Rectal smooth muscle tissue (tissue), 1 donor: ENCODE results near the gene MAEA.
"Not testable (repeated sequence)": the region's sequence is repeated elsewhere in the genome, so short reads cannot be mapped to it uniquely, and the experiment has no call there.

Source experiments
- H3K27ac ChIP-seq: one replicate; pipeline ENCODE4 v1.7.0; 2013; ENCODE audit warnings: low read depth, low read length, inconsistent platforms
- H3K27me3 ChIP-seq: one replicate; pipeline ENCODE4 v1.7.0; 2013; ENCODE audit warnings: low read length; ENCODE audit not compliant: control insufficient read depth, insufficient read depth
- H3K36me3 ChIP-seq: one replicate; pipeline ENCODE4 v1.7.0; 2013; ENCODE audit warnings: low read length; ENCODE audit not compliant: control insufficient read depth, insufficient read depth
- H3K4me1 ChIP-seq: one replicate; pipeline ENCODE4 v1.7.0; 2013; ENCODE audit warnings: low read length; ENCODE audit not compliant: control insufficient read depth, insufficient read depth
- H3K4me3 ChIP-seq: one replicate; pipeline ENCODE4 v1.7.0; 2013; ENCODE audit warnings: low read length
- H3K9ac ChIP-seq: one replicate; pipeline ENCODE4 v1.7.0; 2013; ENCODE audit warnings: low read length

MAEA gene

DNA sequence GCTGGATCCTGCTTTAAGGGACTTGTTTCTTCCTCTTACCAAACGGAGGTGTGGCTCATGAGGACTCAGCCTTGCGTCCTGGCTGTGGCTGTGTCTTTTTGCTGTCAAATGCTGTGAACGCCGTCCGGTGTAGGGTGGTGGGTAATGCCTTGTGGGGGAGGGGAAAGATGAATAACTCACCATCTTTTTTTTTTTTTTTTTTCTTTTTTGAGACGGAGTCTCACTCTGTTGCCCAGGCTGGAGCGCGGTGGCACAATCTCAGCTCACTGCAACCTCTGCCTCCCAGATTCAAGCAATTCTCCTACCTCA lies 3.0 kb downstream of the MAEA start:
- peaks cover 18% of the 10 kb centered on the region for H3K4me1 ChIP-seq
- H3K27ac ChIP-seq, H3K4me3 ChIP-seq, H3K36me3 ChIP-seq, H3K9ac ChIP-seq, H3K27me3 ChIP-seq: not testable (repeated sequence)

DNA sequence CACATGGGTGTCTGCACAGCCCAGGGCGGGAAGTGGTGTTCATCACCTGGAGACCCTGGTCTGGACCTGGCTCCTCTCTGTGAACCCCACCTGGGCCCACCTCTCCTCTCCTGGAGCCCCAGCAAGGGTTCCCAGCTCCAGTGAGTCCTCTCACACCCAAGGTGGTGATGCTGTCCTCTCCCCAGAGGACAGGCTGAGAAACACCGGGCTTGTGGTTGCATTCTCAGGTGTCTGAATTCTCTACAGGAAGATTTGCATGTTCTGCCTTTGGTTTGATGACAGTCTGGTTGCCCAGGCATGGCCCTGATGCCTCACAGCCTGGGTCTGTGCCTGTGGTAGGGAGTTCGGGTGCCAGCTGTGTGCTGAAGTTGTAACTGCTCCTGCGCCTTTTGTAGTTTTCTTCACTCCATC lies 3.8 kb downstream of the MAEA start:
- H3K27ac ChIP-seq = no peak overlapping the region
- H3K9ac ChIP-seq = no peak overlapping the region
- no peak overlapping the region for H3K4me3 ChIP-seq
- H3K4me1 ChIP-seq = peaks cover 18% of the 10 kb centered on the region
- H3K36me3 ChIP-seq = peaks cover 10% of the 10 kb centered on the region
- H3K27me3 ChIP-seq = no peaks in the 10 kb centered on the region

DNA sequence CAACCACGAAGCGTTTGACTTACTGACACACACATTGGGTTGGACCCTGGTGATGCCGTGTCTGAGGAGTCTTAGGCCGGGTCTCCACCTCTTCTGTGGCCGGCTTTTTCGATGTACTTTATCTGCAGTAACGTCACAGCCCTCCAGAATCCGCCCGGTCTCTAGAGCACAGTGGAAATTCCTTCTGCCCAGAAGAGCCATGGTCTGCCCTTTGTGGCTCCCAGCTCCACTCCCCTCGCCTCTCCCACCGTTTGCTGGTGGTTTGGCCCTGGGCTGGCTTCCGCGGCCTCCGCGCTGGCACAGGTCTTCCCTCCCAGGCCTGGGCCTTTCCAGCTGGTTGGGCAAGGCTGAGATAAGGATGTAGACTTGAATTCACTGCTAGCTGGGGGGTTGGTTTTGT lies 4.3 kb downstream of the MAEA start:
- peaks cover 14% of the 10 kb centered on the region for H3K4me1 ChIP-seq
- no peaks in the 10 kb centered on the region for H3K27me3 ChIP-seq
- no peak overlapping the region for H3K4me3 ChIP-seq
- H3K27ac ChIP-seq = no peak overlapping the region
- H3K36me3 ChIP-seq = peaks cover 10% of the 10 kb centered on the region
- H3K9ac ChIP-seq = no peak overlapping the region

DNA sequence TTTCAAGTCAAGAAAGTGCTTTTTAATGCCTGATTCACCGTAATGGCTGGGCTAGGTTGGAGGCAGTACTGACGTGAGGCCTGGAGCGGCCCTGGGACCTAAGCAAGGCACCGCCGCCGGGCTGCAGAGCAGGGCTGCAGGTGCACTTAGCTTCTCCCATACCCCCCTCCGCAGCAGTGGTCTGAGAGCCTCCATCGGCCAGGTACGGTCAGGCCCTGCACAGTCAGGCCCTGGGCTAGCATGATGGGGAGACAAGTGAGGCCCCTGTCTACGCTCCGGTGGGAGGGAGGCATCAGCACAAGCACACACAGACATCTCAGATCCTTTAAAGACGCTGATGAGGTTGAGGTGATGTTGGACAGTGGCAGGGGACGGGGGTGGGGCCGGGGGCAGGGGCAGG lies 4.7 kb downstream of the MAEA start:
- Histone ChIP-seq H3K27ac (no peak overlapping the region), H3K9ac (no peak overlapping the region), H3K4me3 (no peak overlapping the region), H3K36me3 (peaks cover 10% of the 10 kb centered on the region), H3K4me1 (peaks cover 12% of the 10 kb centered on the region), H3K27me3 (no peaks in the 10 kb centered on the region)

DNA sequence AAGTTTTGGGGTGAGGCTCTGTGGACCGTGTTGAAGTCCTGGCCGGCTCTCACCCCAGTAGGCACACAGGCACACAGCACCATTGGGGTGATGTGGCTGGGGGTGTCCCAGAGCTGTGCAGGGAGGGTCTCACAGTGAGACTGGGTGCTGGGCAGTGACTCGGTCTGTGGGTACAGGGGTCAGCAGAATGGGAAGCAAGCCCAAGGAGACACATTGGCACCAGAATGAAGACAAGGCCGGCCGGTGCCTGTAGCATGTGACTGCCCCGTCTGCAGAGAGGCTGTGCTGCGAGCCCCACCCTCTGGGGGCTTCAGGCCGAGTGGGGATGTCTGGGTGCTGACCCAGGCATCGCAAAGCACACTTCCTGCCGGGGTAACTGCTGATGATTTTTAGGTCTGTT lies 5.2 kb downstream of the MAEA start:
- Histone ChIP-seq H3K27me3 (no peaks in the 10 kb centered on the region), H3K9ac (no peak overlapping the region), H3K27ac (no peak overlapping the region), H3K4me1 (peaks cover 12% of the 10 kb centered on the region), H3K4me3 (no peak overlapping the region), H3K36me3 (peaks cover 11% of the 10 kb centered on the region)

DNA sequence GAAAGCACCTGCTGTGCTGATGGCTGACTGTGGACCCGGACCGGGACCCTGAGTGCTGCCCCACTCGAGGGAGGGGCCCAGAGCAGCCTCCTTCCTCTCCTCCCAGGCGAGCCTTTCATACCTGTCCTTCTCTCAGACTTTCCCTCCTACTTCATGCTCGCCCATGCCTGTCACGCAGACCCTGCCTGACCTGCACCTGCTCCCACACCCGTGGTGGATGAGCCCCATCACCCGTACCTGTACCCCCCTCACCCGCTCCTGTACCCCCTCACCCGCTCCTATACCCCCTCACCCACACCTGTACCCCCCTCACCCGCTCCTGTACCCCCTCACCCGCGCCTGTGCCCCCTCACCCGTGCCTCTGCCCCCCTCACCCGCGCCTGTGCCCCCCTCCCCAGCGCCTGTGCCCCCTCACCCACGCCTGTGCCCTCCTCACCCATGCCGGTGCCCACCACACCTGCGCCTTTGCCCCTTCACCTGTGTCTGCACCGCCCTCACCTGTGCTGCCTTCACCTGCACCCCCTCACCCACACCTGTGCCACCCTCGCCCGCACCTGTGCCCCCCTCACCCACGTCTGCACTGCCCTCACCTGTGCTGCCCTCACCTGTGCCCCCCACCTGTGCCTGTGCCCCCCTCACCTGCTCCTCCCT lies 5.8 kb downstream of the MAEA start:
- no peaks in the 10 kb centered on the region for H3K27me3 ChIP-seq
- H3K36me3 ChIP-seq = peaks cover 13% of the 10 kb centered on the region
- H3K9ac ChIP-seq = no peak overlapping the region
- peaks cover 12% of the 10 kb centered on the region for H3K4me1 ChIP-seq
- no peak overlapping the region for H3K4me3 ChIP-seq
- H3K27ac ChIP-seq = no peak overlapping the region

DNA sequence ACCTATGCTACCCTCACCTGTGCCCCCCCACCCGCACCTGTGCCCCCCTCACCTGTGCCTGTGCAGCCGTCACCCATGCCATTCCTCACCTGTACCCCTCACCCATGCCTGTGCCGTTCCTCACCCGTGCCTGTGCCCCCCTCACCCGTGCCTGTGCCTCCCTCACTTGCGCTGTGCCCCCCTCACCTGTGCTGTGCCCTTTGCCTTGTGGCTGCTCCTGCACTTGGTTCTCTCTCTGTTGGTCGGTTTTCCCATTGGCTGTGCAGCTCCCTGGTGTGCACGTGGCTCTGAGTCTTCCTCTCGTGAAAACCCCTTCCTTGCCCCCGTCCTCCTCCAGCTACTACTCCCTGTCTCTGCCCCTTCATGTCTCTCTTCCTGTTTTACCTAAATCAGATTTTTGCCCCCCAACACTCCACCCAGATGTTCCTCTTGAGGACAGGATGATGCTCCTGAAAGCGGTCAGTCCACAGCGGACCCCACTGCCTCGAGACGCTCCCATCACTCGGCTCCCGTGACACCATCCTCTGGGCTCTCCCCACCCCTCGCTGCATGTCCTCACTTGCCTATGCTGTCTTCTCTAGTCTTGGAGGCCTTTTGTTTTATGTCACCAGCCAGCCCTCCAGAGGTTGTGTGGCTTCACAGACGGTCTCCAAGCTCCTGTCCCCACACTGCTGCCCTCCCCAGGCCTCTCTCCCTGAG lies 6.8 kb downstream of the MAEA start:
- Histone ChIP-seq H3K27me3 (no peaks in the 10 kb centered on the region), H3K4me1 (peaks cover 5% of the 10 kb centered on the region), H3K4me3 (no peak overlapping the region), H3K36me3 (peaks cover 16% of the 10 kb centered on the region), H3K27ac (no peak overlapping the region), H3K9ac (no peak overlapping the region)

DNA sequence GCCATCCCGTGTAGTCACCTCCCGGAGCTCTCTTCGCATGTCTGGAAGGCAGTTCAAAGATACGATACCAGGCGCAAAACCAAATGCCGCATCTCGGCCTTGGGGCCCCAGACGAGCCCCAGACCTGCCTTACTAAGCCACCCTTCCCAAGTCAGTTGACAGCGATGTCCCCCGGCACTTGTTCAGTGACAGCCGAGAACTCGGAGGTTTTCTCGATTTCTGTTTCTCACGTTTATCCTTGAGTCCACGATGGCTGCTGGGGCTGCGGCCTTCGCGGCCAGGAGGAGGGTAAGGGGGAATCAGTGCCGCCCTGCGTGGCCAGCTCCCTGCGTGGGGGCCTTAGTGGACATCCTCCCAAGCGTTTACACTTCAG lies 7.3 kb downstream of the MAEA start:
- H3K4me1 ChIP-seq = peaks cover 3% of the 10 kb centered on the region
- no peaks in the 10 kb centered on the region for H3K27me3 ChIP-seq
- no peak overlapping the region for H3K27ac ChIP-seq
- no peak overlapping the region for H3K4me3 ChIP-seq
- H3K36me3 ChIP-seq = peaks cover 16% of the 10 kb centered on the region
- H3K9ac ChIP-seq = no peak overlapping the region

DNA sequence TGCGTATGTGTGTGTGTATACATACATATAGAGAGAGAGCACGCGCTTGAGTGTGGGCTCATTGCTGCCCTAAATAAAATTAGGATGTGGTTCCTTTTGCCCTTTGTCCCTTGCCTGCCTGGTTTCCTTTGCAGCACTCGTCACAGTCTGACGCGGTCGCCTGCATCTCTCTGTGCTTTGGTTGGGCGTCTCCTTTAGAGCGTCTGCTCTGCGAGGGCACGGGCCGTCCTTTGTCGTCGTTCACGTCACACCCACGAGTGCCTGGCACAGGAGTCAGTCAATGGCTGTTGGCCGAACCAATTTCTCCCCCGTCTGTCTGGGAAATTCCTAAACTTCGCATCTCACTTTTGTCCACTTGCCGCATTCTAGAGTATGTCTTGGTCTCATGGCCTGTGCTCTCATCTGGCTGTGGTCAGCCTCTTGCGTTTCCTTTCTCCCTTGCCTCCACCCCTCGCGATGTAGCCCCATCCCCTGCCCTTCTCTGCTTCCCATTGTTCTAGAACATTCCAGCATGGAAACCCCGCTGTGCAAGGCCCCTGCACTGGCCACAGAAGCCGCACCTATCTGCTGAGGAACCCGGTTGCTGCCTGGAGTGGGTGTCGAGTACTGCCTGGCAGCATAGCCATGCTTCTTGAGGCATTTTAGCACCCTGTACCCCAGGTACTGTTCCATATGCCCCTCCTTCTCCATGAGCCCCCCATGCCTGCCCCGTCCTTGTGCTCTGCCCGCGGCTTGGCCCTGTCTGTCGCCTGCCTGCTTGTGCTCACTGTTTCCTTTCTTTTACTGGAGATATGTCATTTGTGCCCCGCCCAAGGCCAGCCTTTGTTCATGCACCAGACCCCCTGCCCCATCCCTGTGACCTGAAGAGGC lies 8.0 kb downstream of the MAEA start:
- no peak overlapping the region for H3K27ac ChIP-seq
- no peak overlapping the region for H3K4me3 ChIP-seq
- peaks cover 3% of the 10 kb centered on the region for H3K4me1 ChIP-seq
- H3K36me3 ChIP-seq = peaks cover 16% of the 10 kb centered on the region
- H3K9ac ChIP-seq = no peak overlapping the region
- no peaks in the 10 kb centered on the region for H3K27me3 ChIP-seq

DNA sequence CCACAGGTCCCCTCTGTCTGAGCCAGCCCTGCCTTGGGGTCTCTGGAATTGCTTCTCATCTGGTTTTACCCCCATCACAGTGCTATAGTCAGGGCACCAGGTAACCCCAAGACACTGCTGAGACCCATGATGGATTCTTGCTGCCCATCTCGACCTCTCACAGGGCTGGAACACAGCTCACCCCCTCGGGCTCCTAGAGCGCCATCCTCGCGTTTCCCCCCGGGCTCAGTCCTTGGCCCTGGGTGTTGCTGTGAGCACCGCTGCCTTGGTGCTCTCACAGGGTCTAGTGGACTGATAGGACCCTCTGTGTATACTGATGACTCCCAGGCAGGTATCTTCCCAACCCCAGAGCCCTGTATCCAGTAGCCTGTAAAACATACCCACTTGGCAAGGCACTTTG lies 8.8 kb downstream of the MAEA start:
- Histone ChIP-seq H3K9ac (no peak overlapping the region), H3K36me3 (peaks cover 16% of the 10 kb centered on the region), H3K4me3 (no peak overlapping the region), H3K27ac (no peak overlapping the region), H3K27me3 (no peaks in the 10 kb centered on the region), H3K4me1 (peaks cover 3% of the 10 kb centered on the region)

DNA sequence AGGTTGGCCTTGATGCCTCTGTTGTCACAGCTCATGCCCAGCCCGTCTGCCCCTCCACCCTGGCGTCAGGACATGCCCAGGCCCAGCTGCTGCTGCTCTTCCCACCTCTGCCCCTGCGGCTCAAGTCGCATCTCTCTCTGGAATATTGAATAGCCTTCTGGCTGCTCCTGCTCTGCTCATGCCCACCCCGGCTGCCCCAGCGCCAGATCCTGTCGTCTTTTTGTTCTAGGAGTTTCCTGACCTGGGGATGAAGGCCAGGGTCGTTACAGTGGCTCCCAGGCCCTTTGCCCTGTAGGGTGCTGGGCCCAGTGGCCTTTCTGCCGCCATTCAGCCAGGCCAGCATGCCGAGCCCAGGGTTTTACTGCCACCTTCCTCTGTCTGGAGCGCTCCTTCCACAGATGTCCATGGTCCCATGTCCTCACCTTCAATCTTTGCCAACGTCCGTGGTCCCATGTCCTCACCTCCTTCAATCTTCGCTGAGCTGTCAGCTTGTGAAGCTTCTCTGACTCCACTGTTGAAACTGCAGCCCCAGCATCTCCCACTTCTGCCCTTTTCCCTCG lies 9.7 kb downstream of the MAEA start:
- Histone ChIP-seq H3K27me3 (no peaks in the 10 kb centered on the region), H3K4me1 (peaks cover 3% of the 10 kb centered on the region), H3K4me3 (no peak overlapping the region), H3K9ac (no peak overlapping the region), H3K27ac (no peak overlapping the region), H3K36me3 (peaks cover 16% of the 10 kb centered on the region)
